ENCODE measurements around the gene IL4R.
"Not testable (repeated sequence)": the region's sequence is repeated elsewhere in the genome, so short reads cannot be mapped to it uniquely, and the experiment has no call there.

The IL4R gene

DNA sequence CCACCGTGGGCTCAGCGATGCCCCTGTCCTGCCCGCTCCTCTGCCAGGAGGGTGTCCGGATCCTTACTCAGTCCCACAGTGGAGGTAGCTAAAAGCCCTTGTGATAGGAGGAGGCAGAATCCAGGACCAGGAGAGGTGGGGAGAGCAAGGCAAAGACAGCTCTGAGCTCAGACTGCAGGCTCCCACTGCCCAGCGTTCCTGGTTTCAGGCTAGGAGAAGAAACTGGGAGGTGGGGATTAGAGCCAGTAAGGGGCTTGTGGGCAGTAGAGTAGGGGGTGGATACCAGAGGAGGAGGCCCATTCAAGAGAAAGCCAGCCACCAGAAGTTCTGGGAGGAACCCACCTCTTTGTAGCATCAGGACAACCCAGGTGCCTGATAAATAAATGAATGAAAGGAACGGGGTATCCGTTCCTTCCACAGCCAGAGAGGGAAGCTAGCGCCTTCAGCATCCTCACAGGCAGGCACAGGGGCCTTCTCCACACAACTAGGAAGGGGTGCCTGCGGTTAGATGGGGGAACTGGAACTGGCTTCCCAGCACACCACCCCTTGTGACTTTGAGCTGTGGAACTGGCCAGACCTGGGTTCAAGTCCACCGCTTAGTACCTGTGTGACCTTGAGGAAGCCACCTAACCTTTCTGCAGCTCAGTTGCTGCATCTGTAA is 90.5 kb downstream of the IL4R start:
- no peak for DNase-seq (ENCODE audit: low read depth)

DNA sequence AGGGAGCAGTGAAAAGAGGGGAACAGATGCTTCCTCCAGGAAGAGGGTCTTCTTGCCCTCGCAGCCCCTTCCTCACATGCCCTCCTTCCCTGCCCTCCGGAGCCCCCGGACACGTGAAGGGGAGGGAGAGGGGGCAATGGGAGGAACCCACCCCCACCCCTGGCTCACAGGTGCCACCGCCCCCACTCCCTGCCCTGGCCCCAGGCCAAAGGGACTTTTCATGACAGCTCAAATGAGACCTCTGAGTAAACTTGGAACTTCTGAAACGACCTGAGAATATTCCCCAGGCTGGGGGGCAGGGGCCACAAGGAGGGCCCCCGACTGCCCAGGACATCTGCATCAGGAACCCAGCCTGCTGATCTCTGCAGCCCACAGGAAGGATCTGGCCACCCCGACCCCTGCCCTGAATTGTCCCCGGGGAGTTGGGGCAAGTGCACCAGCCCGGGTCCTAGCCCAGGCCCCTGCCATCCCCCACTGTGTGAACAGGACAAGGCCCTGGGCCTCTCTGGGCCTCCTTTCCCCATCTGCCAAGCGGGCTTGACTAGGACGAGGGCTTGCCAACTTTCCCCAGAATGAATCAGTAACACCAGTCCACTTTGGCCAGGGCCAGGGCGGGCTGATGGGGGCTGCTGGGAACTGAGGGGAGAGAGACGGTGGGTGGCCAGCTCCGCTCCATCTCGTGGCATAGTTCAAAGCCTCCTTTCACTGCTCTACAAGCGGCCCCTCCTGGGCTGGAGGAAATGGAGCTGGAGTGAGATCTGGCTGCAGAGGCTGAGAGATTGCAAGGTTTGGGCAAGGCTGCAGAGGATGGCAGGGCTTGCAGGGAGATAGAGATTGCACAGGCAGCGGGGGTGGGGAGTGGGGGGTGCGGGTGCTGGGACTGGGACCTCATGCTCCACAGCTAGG is 92.0 kb downstream of the IL4R start:
- no peak for DNase-seq (ENCODE audit: low read depth)

DNA sequence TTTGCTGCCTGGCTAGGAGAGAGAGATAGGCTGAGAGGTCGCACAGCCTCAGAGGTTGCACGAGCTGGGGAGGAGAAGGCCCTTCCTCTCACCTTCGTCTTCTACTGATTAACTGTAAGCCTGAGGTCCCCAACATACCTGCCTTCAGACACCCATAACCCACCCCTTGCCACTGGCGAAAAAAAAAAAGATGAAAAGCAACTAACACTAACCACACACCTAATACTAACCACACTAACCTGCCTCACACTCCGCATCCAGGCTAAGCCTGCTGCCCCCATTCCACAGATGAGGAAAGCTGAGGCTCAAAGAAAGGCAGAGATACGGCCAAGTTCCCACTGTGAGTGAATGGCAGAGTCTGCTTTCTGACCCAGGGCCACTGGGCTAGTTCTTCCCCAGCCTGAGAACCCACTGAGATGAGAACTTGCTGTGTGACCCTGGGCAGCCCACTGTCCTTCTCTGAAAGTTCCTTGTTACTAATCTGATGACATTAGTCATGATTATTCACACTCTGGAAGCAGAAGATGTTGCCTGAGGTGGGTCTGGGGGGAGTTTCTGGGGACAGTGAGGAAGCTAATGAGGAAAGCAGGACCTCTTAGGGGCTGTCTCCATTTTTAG is 92.8 kb downstream of the IL4R start:
- DNase-seq (ENCODE audit: low read depth), result no peak

DNA sequence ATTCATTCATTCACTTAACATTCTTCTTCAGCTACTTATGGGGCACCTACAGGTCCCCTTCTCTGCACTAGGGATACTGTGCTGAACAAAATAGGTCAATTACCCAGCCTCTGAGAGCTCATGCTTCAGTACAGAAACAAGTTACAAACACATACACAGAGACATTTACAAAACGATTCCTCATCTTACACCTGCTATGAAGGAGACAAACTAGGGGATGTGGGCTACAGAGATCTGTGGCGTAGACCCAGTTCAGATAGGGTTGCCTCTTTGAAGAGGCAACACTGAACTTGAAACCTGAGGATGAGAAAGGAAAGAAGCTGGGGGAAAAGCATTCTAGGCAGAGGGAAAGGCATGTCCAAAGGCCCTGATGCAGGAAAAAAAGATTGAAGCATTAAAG is 93.4 kb downstream of the IL4R start:
- DNase-seq (ENCODE audit: low read depth), result no peak

DNA sequence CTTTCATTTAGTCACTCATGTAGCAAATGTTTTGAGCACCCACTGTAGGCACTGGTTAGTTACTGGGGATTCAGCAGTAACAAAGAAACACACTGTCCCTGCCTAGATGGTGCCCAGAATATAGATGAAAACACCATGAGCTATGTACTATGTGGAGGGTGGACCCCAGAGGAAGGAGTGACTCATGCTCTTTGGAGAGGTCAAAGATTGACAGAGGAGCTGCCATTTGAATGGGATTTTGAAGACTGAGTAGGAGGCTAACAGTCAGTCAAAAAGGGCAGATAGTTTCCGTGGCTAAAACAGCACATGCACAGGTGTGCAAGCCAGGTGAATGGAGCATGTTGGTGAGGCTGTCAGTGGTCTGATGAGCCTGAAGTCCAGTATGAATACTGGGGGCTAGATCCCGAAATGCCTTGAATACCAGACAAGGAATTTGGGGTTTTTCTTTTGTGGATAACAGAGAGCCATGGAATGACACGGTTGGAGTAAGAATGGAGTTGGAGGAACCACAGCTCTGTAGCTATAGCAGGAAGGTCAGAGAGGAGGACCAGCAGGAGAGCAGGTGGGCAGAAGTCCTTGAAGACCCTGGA is 94.3 kb downstream of the IL4R start:
- DNase-seq (ENCODE audit: low read depth), result no peak

DNA sequence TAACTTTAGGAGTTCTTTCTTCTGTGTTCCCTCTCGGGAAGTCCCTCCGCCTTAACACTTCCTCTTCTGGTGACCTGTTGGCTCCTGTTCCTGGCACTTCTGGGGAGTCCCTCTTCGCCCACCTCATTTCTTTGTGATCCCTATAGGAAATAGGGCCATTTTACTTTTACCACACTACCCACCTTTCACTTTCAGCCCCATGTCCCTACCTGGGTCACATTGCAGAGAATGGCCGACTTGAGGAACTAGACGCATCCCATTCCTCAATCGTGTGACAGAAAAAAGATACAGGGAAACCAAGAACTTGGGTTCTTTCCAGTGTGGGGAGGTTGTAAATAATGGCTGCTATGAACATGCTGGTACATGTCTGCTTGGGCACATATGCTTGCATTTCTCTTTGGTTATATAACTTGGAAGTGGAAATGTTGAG is 94.8 kb downstream of the IL4R start:
- no peak for DNase-seq (ENCODE audit: low read depth)

DNA sequence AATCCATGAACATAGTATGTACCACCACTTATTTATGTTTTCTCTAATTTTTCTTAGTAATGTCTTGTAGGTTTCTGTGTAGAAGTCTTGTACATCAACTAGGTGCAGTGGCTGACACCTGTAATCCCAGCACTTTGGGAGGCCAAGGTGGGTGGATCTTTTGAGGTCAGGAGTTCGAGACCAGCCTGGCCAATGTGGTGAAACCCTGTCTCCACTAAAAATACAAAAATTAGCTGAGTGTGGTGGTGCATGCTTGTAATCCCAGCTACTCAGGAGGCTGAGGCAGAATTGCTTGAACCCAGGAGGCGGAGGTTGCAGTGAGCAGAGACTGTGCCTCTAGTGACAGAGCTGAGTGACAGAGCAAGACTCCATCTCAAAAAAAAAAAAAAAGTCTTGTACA is 96.2 kb downstream of the IL4R start:
- DNase-seq (ENCODE audit: low read depth), result not testable (repeated sequence)

DNA sequence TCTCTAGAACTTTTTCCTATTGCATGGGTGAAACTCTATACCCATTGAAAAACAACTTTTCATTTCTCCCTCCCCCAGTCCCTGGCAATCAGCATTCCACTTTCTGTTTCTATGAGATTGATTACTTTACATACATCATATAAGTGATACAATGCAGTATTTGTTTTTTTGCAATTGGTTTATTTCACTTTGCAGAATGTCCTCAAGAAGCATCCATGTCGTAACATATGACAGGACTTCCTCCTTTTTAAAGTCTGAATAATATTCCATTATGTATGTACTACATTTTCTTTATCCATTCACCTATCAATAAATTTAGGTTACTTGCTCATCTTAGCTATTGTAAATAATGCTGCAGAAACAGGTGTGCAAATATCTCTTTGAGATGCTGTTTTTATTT is 97.0 kb downstream of the IL4R start:
- DNase-seq (ENCODE audit: low read depth), result no peak

DNA sequence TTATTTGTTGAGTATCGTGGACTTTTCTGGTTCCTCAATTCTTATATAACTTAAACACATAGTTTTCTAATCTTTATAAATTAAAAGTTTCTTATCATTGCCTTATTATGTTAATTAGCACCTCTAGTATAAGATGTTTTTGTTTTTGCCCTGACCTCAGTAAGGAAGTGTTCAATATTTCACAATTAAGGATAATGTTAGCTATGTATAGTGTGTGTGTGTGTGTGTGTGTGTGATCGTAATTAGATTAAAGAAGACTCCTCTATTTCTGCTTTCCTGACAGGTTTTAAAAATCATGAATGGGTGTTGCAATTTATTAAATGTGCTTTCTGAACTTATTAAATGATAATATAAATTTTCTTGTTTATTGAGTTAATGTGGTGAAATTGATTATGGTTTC is 100.2 kb downstream of the IL4R start:
- no peak for DNase-seq (ENCODE audit: low read depth)
